Stimulated activated CD4-positive, alpha-beta T cell treated with anti-CD3 and anti-CD28 coated beads, Interleukin-12 subunit alpha, Interleukin-12 subunit beta, amount 100 ng/mL, for 4 hours (primary cell): ENCODE data around the gene GAL3ST2.
A peak's percentile ranks its signal among the peaks of the same experiment; 100 is the strongest.
"Not testable (repeated sequence)": the region's sequence is repeated elsewhere in the genome, so short reads cannot be mapped to it uniquely, and the experiment has no call there.

Source experiments
- DNase-seq: peaks from one replicate; pipeline ENCODE4 v3.0.0-alpha.2; 2020

GAL3ST2 gene

GRCh38 chr2:241776336-241777169 is at the start of gene GAL3ST2:
TSS of gene GAL3ST2 (plus strand) at chr2:241776822. CDS start at chr2:241776956, 134 bp downstream.
- no peak for DNase-seq

- DNase-seq, result no peak
Observed at GRCh38 chr2:241728000-241728399, 48.6 kb upstream of the GAL3ST2 start.

- no peak for DNase-seq
Observed at GRCh38 chr2:241728627-241729026, 48.0 kb upstream of the GAL3ST2 start.

GRCh38 chr2:241729868-241730267 is 46.8 kb upstream of the GAL3ST2 start:
- no peak for DNase-seq

GRCh38 chr2:241730671-241731293 is 45.8 kb upstream of the GAL3ST2 start:
- DNase-seq, result no peak

GRCh38 chr2:241732513-241733186 is 44.0 kb upstream of the GAL3ST2 start:
- peak; percentile 52 for DNase-seq

- DNase-seq, result no peak
Observed at GRCh38 chr2:241733391-241734207, 43.0 kb upstream of the GAL3ST2 start.

- no peak for DNase-seq
Observed at GRCh38 chr2:241734208-241734466, 42.5 kb upstream of the GAL3ST2 start.

GRCh38 chr2:241734467-241735208 is 42.0 kb upstream of the GAL3ST2 start, which contains the start of gene D2HGDH:
TSS of gene D2HGDH (plus strand) at chr2:241734630. CDS start at chr2:241735225, 595 bp downstream.
- peak; percentile 98 for DNase-seq

GRCh38 chr2:241736111-241736510 is 40.5 kb upstream of the GAL3ST2 start:
- no peak for DNase-seq

GRCh38 chr2:241738040-241738686 is 38.5 kb upstream of the GAL3ST2 start:
- no peak for DNase-seq

GRCh38 chr2:241739177-241739576 is 37.4 kb upstream of the GAL3ST2 start:
- no peak for DNase-seq

GRCh38 chr2:241739651-241740050 is 37.0 kb upstream of the GAL3ST2 start:
- DNase-seq, result peak; percentile 51

- DNase-seq, result no peak
Observed at GRCh38 chr2:241741016-241741415, 35.6 kb upstream of the GAL3ST2 start.

GRCh38 chr2:241742320-241742939 is 34.2 kb upstream of the GAL3ST2 start:
- DNase-seq, result no peak

- DNase-seq, result not testable (repeated sequence)
Observed at GRCh38 chr2:241743008-241743407, 33.6 kb upstream of the GAL3ST2 start.

GRCh38 chr2:241743620-241744019 is 33.0 kb upstream of the GAL3ST2 start:
- no peak for DNase-seq

GRCh38 chr2:241744028-241744754 is 32.4 kb upstream of the GAL3ST2 start:
- DNase-seq, result no peak

- DNase-seq, result no peak
Observed at GRCh38 chr2:241745276-241745675, 31.3 kb upstream of the GAL3ST2 start.

GRCh38 chr2:241746084-241746483 is 30.5 kb upstream of the GAL3ST2 start:
- no peak for DNase-seq
